Measurements from ENCODE around the gene ZNF319. TPM values are rescaled to one million over a fixed set of nuclear protein-coding genes. Genes with fewer than 3 reads are reported as not detected.
A peak's percentile ranks its signal among the peaks of the same experiment; 100 is the strongest.

The ZNF319 gene
- total RNA-seq, 4 donors from 2014 or later: 3.3 to 12.1 (median 8.4) TPM

DNA sequence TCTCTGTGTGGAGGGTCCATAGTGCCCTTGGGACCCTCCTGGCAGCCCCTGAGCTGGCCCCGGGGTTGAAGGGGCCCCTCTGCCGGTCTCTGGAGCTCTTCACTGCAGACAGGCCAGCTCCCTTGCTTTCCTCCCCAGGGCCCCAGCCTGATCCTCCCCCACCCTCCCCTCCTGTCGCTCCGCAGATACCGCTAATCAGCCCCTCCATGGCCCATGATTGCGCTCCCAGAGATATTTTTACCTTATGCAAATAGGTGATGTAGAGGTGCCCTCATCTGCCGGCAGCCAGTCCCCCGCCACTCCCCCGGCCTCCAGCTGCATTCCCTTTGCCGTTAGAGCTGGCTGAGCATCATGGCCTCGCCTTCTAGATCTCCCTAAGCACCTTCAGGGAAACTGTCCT is 34.3 kb upstream of the ZNF319 start:
- H3K27ac ChIP-seq: no peak overlapping the region

GRCh38 chr16:58034128-58034685 is 33.7 kb upstream of the ZNF319 start:
- Histone ChIP-seq H3K4me3 (no peak overlapping the region), H3K36me3 (peaks cover 0 to 20% (median 0%) of the 10 kb centered on the region in 3 donors), H3K4me1 (peaks cover 0 to 18% (median 1%) of the 10 kb centered on the region in 4 donors), H3K27me3 (no peaks in the 10 kb centered on the region), H3K27ac (no peak overlapping the region), H3K9me3 (no peaks in the 10 kb centered on the region)
- TF ChIP-seq CTCF (IDR thresholded peaks at IDR 0.05): no peak
- no peak for TF ChIP-seq POLR2A (IDR thresholded peaks at IDR 0.05)
- DNase-seq: no peak

More for the DNA sequence above, 34.3 kb upstream of the ZNF319 start:
- TF ChIP-seq POLR2A (IDR thresholded peaks at IDR 0.05) (no peak), CTCF (IDR thresholded peaks at IDR 0.05) (no peak)
- H3K36me3 ChIP-seq: peaks cover 0 to 24% (median 0%) of the 10 kb centered on the region in 3 donors
- H3K27me3 ChIP-seq: no peaks in the 10 kb centered on the region
- no peak overlapping the region for H3K4me3 ChIP-seq
- H3K4me1 ChIP-seq: peaks cover 0 to 16% (median 1%) of the 10 kb centered on the region in 4 donors
- DNase-seq: no peak
- H3K9me3 ChIP-seq: no peaks in the 10 kb centered on the region

DNA sequence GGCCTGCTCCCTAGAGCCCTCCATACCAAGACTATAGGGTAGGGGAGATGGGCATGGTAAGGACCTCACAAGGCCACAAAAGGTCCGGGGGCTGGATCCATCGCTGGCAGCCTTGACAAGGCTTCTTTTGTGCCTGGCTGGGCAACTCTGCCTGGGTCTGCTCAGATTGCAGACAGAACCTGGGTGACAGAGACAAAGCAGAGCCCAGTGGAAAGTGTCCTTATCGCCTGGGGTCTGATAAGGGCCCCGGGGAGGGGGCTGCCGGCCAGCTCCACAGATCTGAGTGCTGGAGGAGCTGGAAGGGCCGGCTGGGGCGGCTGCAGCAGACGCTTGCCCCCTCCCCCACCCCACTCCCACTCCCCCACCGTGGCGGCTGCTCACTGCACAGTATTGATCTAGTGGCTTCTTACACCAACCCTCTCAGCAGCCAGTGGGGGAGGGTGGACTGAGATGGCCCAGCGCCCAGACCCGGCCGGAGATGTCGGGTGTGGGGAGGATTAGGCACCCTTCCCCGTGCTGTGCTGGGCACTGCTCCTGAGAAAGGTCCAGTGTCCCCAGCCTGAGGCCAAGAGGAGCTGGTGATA is 32.3 kb upstream of the ZNF319 start:
- H3K36me3 ChIP-seq: peaks cover 0 to 6% (median 0%) of the 10 kb centered on the region in 3 donors
- TF ChIP-seq POLR2A (IDR thresholded peaks at IDR 0.05) (no peak), CTCF (IDR thresholded peaks at IDR 0.05) (no peak)
- no peaks in the 10 kb centered on the region for H3K9me3 ChIP-seq
- H3K4me3 ChIP-seq: no peak overlapping the region
- no peak overlapping the region for H3K27ac ChIP-seq
- no peaks in the 10 kb centered on the region for H3K27me3 ChIP-seq
- DNase-seq: peak in 1 of 3 donors; percentile 37
- peaks cover 0 to 32% (median 1%) of the 10 kb centered on the region in 4 donors for H3K4me1 ChIP-seq

- Histone ChIP-seq H3K4me3 (no peak overlapping the region), H3K9me3 (no peaks in the 10 kb centered on the region), H3K4me1 (peaks cover 0 to 47% (median 7%) of the 10 kb centered on the region in 4 donors), H3K27me3 (no peaks in the 10 kb centered on the region), H3K27ac (peak overlapping the region in 3 of 4 donors; percentile 18 to 94 (median 91)), H3K36me3 (no peaks in the 10 kb centered on the region)
- TF ChIP-seq CTCF (IDR thresholded peaks at IDR 0.05) (peak in 2 of 6 experiments; percentile 22 to 24), POLR2A (IDR thresholded peaks at IDR 0.05) (no peak)
- peak in 1 of 3 donors; percentile 51 for DNase-seq
These were observed 30.7 kb upstream of the ZNF319 start for GRCh38 chr16:58031016-58031800.

DNA sequence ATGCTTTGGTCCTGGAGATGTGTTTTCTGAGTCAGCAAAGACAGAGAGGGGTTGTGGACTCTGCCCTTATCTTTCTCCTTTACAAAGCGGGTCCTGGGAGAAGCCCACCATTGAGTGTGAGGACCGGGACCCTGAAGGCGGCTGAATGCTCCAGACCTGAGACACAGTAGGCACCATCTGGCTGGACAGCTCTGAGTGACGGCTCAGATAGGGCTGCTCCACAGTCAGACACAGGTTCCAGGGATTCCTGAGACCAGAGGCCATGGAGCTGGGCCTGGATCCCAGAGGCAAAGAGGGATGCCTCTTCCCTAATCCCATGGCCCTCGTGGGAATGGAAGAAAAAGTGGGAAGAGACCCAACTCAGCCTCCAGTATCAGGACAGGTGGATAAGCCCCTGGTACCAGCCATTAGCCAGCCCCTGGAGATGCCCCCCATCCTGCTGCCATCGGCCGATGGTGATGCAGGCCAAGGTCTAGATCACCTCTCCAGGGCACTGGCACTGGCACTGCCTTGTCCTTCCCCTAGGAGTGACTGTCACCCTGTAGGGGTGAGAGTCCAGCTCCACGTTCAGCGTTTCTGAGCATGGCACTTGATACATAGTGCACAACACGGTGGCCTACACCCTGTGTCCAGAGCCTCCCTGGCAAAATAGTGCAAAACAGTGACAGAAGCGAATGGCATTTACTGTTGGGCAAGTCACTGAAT is 29.8 kb upstream of the ZNF319 start:
- Histone ChIP-seq H3K9me3 (no peaks in the 10 kb centered on the region), H3K4me1 (peaks cover 0 to 47% (median 9%) of the 10 kb centered on the region in 4 donors), H3K27me3 (no peaks in the 10 kb centered on the region), H3K27ac (peak overlapping the region in 3 of 4 donors; percentile 18 to 94 (median 91)), H3K36me3 (no peaks in the 10 kb centered on the region), H3K4me3 (no peak overlapping the region)
- TF ChIP-seq POLR2A (IDR thresholded peaks at IDR 0.05) (peak in 1 of 2 donors; percentile 48), CTCF (IDR thresholded peaks at IDR 0.05) (peak in 2 of 6 experiments; percentile 24 to 36)
- peak in 2 of 3 donors; percentile 65 to 68 for DNase-seq

Measured in Peyer's patch (tissue), 4 donors.